ENCODE results near the gene SLC28A3. TPM values are rescaled to one million over a fixed set of nuclear protein-coding genes. Genes with fewer than 3 reads are reported as not detected.

Gene SLC28A3
- total and polyA plus RNA-seq, 10 of the 15 experiments (the other 5 are each of a cell fraction or from before 2014, with no cell fraction given): 0.03 to 0.39 (median 0.07) TPM; not detected in 2

GRCh38 chr9:84319632-84320031 lies 20.9 kb downstream of the SLC28A3 start:
- H3K4me1 ChIP-seq (ENCODE audit: control insufficient read depth, insufficient read depth, low read length): no peaks in the 10 kb centered on the region; the same call in 1 of the 2 replicates
- BruUV-seq (replicated peaks): no TSS peak
- DNase-seq (ENCODE audit: low read depth, low spot score) (no peak), FAIRE-seq (no peak), ATAC-seq (no peak)
- ChIA-PET POLR2A (interaction anchor here (0.6 kb wide), 1 partner anchor 358 kb away, joined by 3 read pairs; no protein-coding TSS in a partner anchor), RAD21 (ENCODE audit: unreplicated experiment) (interaction anchor here (1.1 kb wide), 1 partner anchor 398 kb away, joined by 4 read pairs; the partner anchor contains the start of gene KIF27), CTCF (interaction anchor here (2.3 kb wide), 1 partner anchor 59 kb away, joined by 8 read pairs; no protein-coding TSS in a partner anchor), SMC1A (ENCODE audit: uncharacterized antibody, unreplicated experiment) (no interaction called here)
- H3K36me3 ChIP-seq (ENCODE audit: control insufficient read depth in 2 of 2, insufficient read depth in 2 of 2, low read length in 1 of 2): no peaks in the 10 kb centered on the region
- no peak for TF ChIP-seq SUZ12 (IDR thresholded peaks at IDR 0.05; ENCODE audit: unreplicated experiment)
- no peak for TF ChIP-seq YBX1 (IDR thresholded peaks at IDR 0.05)
- no peak for TF ChIP-seq ZBTB4 (CRISPR knock-in tag; IDR thresholded peaks at IDR 0.05)
- no peak for TF ChIP-seq PAX5 (IDR thresholded peaks at IDR 0.05; ENCODE audit: borderline replicate concordance, low read depth, low read length)
- no peak for TF ChIP-seq USF2 (IDR thresholded peaks at IDR 0.05; ENCODE audit: borderline replicate concordance, low read depth, low read length)
- no peak for TF ChIP-seq TBL1XR1 (IDR thresholded peaks at IDR 0.05; ENCODE audit: low read depth, low read length)
- in situ Hi-C loops (cut with MboI) (loop anchor here (5.0 to 10.0 kb wide), 3 partner anchors 57 to 382 kb away; no protein-coding TSS in a partner anchor), intact Hi-C loops (cut with micrococcal nuclease; ENCODE audit: unreplicated experiment) (loop anchor here (5.0 kb wide), 2 partner anchors 147 to 397 kb away; partner anchors contain the start of gene KIF27)
- no peak overlapping the region for H2AFZ ChIP-seq (ENCODE audit: control insufficient read depth, low read depth, low read length)
- no peaks in the 10 kb centered on the region for H3K27me3 ChIP-seq (replicated peaks in 1 of 2; ENCODE audit: control insufficient read depth in 2 of 2, insufficient read depth in 2 of 2, low read length in 1 of 2)
- H3K9ac ChIP-seq (ENCODE audit: control insufficient read depth, insufficient read depth, low read length): no peak overlapping the region
- no peaks in the 10 kb centered on the region for H3K79me2 ChIP-seq (ENCODE audit: control insufficient read depth, insufficient read depth, low read length)
- H3K4me2 ChIP-seq (ENCODE audit: control insufficient read depth, insufficient read depth): no peak overlapping the region
- 27% methylated on average over 4 of the region's 4 CpGs for WGBS (ENCODE audit: insufficient coverage, insufficient replicate concordance, low lambda C conversion rate, missing lambda C conversion rate)
- no peak overlapping the region for H3K27ac ChIP-seq (ENCODE audit: control insufficient read depth, insufficient read depth)
- no peak overlapping the region for H3K4me3 ChIP-seq
- no peaks in the 10 kb centered on the region for H4K20me1 ChIP-seq (ENCODE audit: control insufficient read depth, insufficient read depth)
- no peaks in the 10 kb centered on the region for H3K9me3 ChIP-seq (replicated peaks; ENCODE audit: control insufficient read depth, insufficient read depth, low read length)

All from GM12878 (cell line).